ENCODE data around the gene PTPRR.

GRCh38 chr12:70908978-70909377 is 11.6 kb downstream of the PTPRR start:
- TF ChIP-seq CTCF (IDR thresholded peaks at IDR 0.05) = no peak
- no peak for TF ChIP-seq POLR2A (IDR thresholded peaks at IDR 0.05)

Measured in adrenal gland (tissue), 5 donors.